Coronary artery (tissue), 2 donors: ENCODE results near the gene ZNF275.
A peak's percentile ranks its signal among the peaks of the same experiment; 100 is the strongest.

Experiments
- DNase-seq: peaks from one replicate; pipeline ENCODE4 v3.0.0-alpha.2; 2017; ENCODE audit warnings: low spot score
- H3K27ac ChIP-seq, 2 donors: fragments of 200-600 bp; sonication (generic); one replicate each; pipeline ENCODE4 v1.5.1; 2016 to 2019
- H3K4me3 ChIP-seq: fragments of 200-600 bp; sonication (generic); 2 replicates; pipeline ENCODE4 v1.5.1; 2016; ENCODE audit warnings: mild to moderate bottlenecking, moderate library complexity
- CTCF ChIP-seq: fragments of 200-600 bp; sonication (generic); IDR thresholded peaks from one replicate; pipeline ENCODE4 v1.5.1; 2019; ENCODE audit warnings: antibody characterized with exemption

Gene ZNF275

GRCh38 chrX:153303276-153304262 lies 30.4 kb upstream of the ZNF275 start:
- Histone ChIP-seq H3K27ac (no peak overlapping the region), H3K4me3 (no peak overlapping the region)
- TF ChIP-seq CTCF = no peak
- peak; percentile 54 for DNase-seq

GRCh38 chrX:153304988-153305736 lies 28.8 kb upstream of the ZNF275 start:
- Histone ChIP-seq H3K27ac (no peak overlapping the region), H3K4me3 (no peak overlapping the region)
- DNase-seq = peak; percentile 47
- no peak for TF ChIP-seq CTCF

GRCh38 chrX:153305972-153306371 lies 28.0 kb upstream of the ZNF275 start:
- Histone ChIP-seq H3K4me3 (no peak overlapping the region), H3K27ac (no peak overlapping the region)
- peak; percentile 49 for DNase-seq
- no peak for TF ChIP-seq CTCF

GRCh38 chrX:153306527-153307115 lies 27.3 kb upstream of the ZNF275 start:
- no peak for TF ChIP-seq CTCF
- H3K4me3 ChIP-seq = no peak overlapping the region

GRCh38 chrX:153307276-153308178 lies 26.4 kb upstream of the ZNF275 start:
- Histone ChIP-seq H3K4me3 (no peak overlapping the region), H3K27ac (no peak overlapping the region)
- TF ChIP-seq CTCF = no peak
- peak; percentile 45 for DNase-seq

More at GRCh38 chrX:153306527-153307115, 27.3 kb upstream of the ZNF275 start:
- no peak overlapping the region for H3K27ac ChIP-seq
- peak; percentile 47 for DNase-seq

- no peak overlapping the region for H3K27ac ChIP-seq
- DNase-seq = no peak
- H3K4me3 ChIP-seq = no peak overlapping the region
- TF ChIP-seq CTCF = no peak
These were observed 23.1 kb upstream of the ZNF275 start for GRCh38 chrX:153310901-153311300.
